Psoas muscle (tissue), 8 donors: ENCODE results near the gene ZIC3. TPM values are rescaled to one million over a fixed set of nuclear protein-coding genes. Genes with fewer than 3 reads are reported as not detected.

Experiments
- ATAC-seq, 4 donors: fragments of 200-7000 bp; cut with Tn5 transposase; one replicate each; pipeline ENCODE4 v1.9.1; 2020; ENCODE audit warnings: moderate library complexity in 3 of 4, mild to moderate bottlenecking in 2 of 4
- DNase-seq, 2 donors: peaks; one replicate each; pipeline ENCODE4 v3.0.0-alpha.2; 2020
- H3K27ac ChIP-seq: fragments of 200-600 bp; one replicate; pipeline ENCODE4 v1.8.0; 2022
- H3K27me3 ChIP-seq, 3 donors: fragments of 200-600 bp in 1 of 3; one replicate each; pipeline versions ENCODE4 v1.6.1 to v1.8.0; 2013 to 2022; ENCODE audit warnings: low read length in 2 of 3, mild to moderate bottlenecking in 2 of 3, moderate library complexity in 1 of 3; ENCODE audit not compliant: insufficient read depth in 3 of 3
- H3K36me3 ChIP-seq, 2 donors: fragments of 200-600 bp in 1 of 2; one replicate each; pipeline versions ENCODE4 v1.6.1 to v1.8.0; 2013 to 2022; ENCODE audit warnings: low read depth in 1 of 2, mild to moderate bottlenecking in 1 of 2, moderate library complexity in 1 of 2; ENCODE audit not compliant: insufficient read depth in 1 of 2
- H3K4me1 ChIP-seq: fragments of 200-600 bp; one replicate; pipeline ENCODE4 v1.8.0; 2022
- H3K4me3 ChIP-seq: fragments of 200-600 bp; one replicate; pipeline ENCODE4 v1.8.0; 2022; ENCODE audit warnings: mild to moderate bottlenecking
- H3K9me3 ChIP-seq: fragments of 200-600 bp; one replicate; pipeline ENCODE4 v1.8.0; 2022
- CTCF ChIP-seq: fragments of 200-600 bp; IDR thresholded peaks from one replicate; pipeline ENCODE4 v1.8.0; 2022; ENCODE audit warnings: antibody characterized with exemption
- WGBS, 3 donors: extraction: QIAGEN DNeasy Blood & Tissue Kit; methylation state at CpG; one replicate each; pipeline versions ENCODE4 v1.1.6 to v1.1.7; 2013; 5-methylcytosine and 5-hydroxymethylcytosine counted together
- intact Hi-C, 2 donors: fragments of 100-400 bp; cut with DNase I; formaldehyde crosslinking; loops; one replicate each; pipeline versions ENCODE4 v1.11.0 to v1.14.2; 2022
- polyA plus RNA-seq, 3 donors: library from polyadenylated mRNA; stranded (reverse); fragments of 200-250 nt; gene quantifications; one replicate each; pipeline ENCODE4 v1.2.3, GENCODE V29; 2013
- total RNA-seq, 4 donors: library from RNA; stranded (reverse); fragmentation: NEBNext Ultra II Directional in 2 of 4; extraction: Animal tissue kit (Norgen Biotek cat#: 25700) in 2 of 4; gene quantifications; one replicate each; pipeline versions ENCODE4 v1.2.1 to v1.2.4, GENCODE V29; 2021 to 2023
- donor health status: healthy with polysubstance abuse.
- donor health status: DM: no; HTN: no; CAD: no; lungs with moderate emphysema.
- donor health status: Bipolar disorder and iron deficiency.
- donor health status: healthy.
- donor health status: DM: yes; HTN: yes; CAD: no.
- donor health status: DM: no; HTN: no; CAD: no.
- donor health status: DM: no; HTN: no; CAD: no.
- donor health status: DM: yes; HTN: yes; CAD: no.

The ZIC3 gene
- total and polyA plus RNA-seq, 7 donors: not detected

- peaks cover 7 to 69% (median 23%) of the 10 kb centered on the region in 3 donors for H3K27me3 ChIP-seq
- 23 to 40% (median 40%) methylated on average over 8 of the region's 8 CpGs for WGBS, 3 donors
- no peak for ATAC-seq
Measured at GRCh38 chrX:137562096-137562495, 3.8 kb upstream of the ZIC3 start.

GRCh38 chrX:137563681-137564651 is 2.0 kb upstream of the ZIC3 start:
- Histone ChIP-seq H3K4me3 (no peak overlapping the region), H3K4me1 (peaks cover 3% of the 10 kb centered on the region), H3K9me3 (no peaks in the 10 kb centered on the region), H3K36me3 (no peaks in the 10 kb centered on the region), H3K27ac (no peak overlapping the region), H3K27me3 (peaks cover 7 to 85% (median 33%) of the 10 kb centered on the region in 3 donors)
- WGBS, 3 donors: 6 to 20% (median 12%) methylated on average over 13 to 37 of the region's 37 CpGs
- TF ChIP-seq CTCF: no peak
- intact Hi-C loops: no loop called here
- no peak for ATAC-seq
- DNase-seq: no peak

More at GRCh38 chrX:137562096-137562495, 3.8 kb upstream of the ZIC3 start:
- H3K4me1 ChIP-seq: peaks cover 3% of the 10 kb centered on the region
- DNase-seq: no peak
- intact Hi-C loops: no loop called here
- no peaks in the 10 kb centered on the region for H3K9me3 ChIP-seq
- H3K4me3 ChIP-seq: no peak overlapping the region
- no peak overlapping the region for H3K27ac ChIP-seq
- TF ChIP-seq CTCF: no peak
- H3K36me3 ChIP-seq: no peaks in the 10 kb centered on the region

- no peak for DNase-seq
- 1 to 34% (median 1%) methylated on average over 23 to 54 of the region's 54 CpGs for WGBS, 3 donors
- H3K9me3 ChIP-seq: no peaks in the 10 kb centered on the region
Measured at GRCh38 chrX:137565318-137565904, 516 bp upstream of the ZIC3 start.

More at GRCh38 chrX:137565318-137565904, 516 bp upstream of the ZIC3 start:
- peaks cover 5 to 98% (median 35%) of the 10 kb centered on the region in 3 donors for H3K27me3 ChIP-seq
- H3K4me1 ChIP-seq: peaks cover 3% of the 10 kb centered on the region
- peak overlapping the region; percentile 73 for H3K4me3 ChIP-seq
- intact Hi-C loops: no loop called here
- H3K27ac ChIP-seq: no peak overlapping the region
- peak in 2 of 4 donors; percentile 4 to 36 for ATAC-seq
- TF ChIP-seq CTCF: no peak
- H3K36me3 ChIP-seq: no peaks in the 10 kb centered on the region
